Measurements from ENCODE around the gene CADM2. TPM values are rescaled to one million over a fixed set of nuclear protein-coding genes. Genes with fewer than 3 reads are reported as not detected.

Gene CADM2
- total RNA-seq, 1 donor from 2014 or later, result 4.4 TPM

DNA sequence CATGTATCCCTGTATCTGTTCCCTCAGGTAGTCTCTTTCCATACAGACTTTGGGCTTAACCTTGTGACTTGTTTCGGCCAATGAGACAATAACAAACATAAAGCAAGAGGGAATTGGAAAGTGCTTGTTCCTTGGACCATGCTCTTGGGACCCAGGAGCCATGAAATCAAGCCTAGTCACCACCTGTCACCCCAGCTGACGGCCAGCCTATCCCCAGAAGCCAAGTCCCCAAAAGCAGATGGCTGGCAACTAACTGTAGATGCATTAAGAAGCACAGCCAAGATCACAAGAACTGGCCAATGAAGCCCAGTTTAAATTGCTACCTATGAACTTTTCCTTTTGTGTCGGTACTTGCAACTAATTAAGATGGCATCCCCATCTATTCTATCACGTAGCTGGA lies 822.0 kb downstream of the CADM2 start:
- TF ChIP-seq, protein P1, sequence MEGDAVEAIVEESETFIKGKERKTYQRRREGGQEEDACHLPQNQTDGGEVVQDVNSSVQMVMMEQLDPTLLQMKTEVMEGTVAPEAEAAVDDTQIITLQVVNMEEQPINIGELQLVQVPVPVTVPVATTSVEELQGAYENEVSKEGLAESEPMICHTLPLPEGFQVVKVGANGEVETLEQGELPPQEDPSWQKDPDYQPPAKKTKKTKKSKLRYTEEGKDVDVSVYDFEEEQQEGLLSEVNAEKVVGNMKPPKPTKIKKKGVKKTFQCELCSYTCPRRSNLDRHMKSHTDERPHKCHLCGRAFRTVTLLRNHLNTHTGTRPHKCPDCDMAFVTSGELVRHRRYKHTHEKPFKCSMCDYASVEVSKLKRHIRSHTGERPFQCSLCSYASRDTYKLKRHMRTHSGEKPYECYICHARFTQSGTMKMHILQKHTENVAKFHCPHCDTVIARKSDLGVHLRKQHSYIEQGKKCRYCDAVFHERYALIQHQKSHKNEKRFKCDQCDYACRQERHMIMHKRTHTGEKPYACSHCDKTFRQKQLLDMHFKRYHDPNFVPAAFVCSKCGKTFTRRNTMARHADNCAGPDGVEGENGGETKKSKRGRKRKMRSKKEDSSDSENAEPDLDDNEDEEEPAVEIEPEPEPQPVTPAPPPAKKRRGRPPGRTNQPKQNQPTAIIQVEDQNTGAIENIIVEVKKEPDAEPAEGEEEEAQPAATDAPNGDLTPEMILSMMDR (IDR thresholded peaks at IDR 0.05; ENCODE audit: unreplicated experiment), result no peak
- Mint-ChIP-seq H3K9me3 (ENCODE audit: low read depth) (peaks cover 3% of the 10 kb centered on the region), H3K4me3 (ENCODE audit: low read depth) (no peak overlapping the region), H3K4me1 (ENCODE audit: low read depth) (peaks cover 2% of the 10 kb centered on the region), H3K36me3 (ENCODE audit: insufficient read depth) (no peaks in the 10 kb centered on the region), H3K27ac (no peak overlapping the region), H3K27me3 (no peaks in the 10 kb centered on the region)
- no peak for DNase-seq (ENCODE audit: low spot score, unreplicated experiment)

DNA sequence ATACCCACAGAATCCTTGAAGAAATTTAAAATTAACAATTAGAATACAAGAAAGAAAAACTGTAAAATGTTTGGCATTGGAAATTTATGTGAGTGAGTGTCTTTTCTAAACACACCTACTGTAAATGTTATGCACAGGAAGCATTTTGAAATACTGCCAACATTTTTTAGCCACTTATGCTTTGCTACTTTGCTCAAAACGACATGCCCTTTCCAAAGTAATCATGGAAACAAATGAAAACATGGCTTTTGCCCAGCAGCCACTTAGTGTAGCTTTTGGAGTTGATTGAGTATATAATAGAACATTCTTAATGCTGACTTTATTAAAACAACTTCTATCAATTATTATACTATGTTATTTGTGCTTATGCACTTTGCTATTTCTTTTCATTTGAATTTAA lies 823.0 kb downstream of the CADM2 start:
- peaks cover 3% of the 10 kb centered on the region for H3K9me3 Mint-ChIP-seq (ENCODE audit: low read depth)
- no peak for DNase-seq (ENCODE audit: low spot score, unreplicated experiment)
- TF ChIP-seq, protein P1 (IDR thresholded peaks at IDR 0.05; ENCODE audit: unreplicated experiment), result no peak
- H3K27me3 Mint-ChIP-seq, result no peaks in the 10 kb centered on the region
- H3K4me3 Mint-ChIP-seq (ENCODE audit: low read depth), result no peak overlapping the region
- no peaks in the 10 kb centered on the region for H3K36me3 Mint-ChIP-seq (ENCODE audit: insufficient read depth)
- no peak overlapping the region for H3K27ac Mint-ChIP-seq
- H3K4me1 Mint-ChIP-seq (ENCODE audit: low read depth), result peaks cover 2% of the 10 kb centered on the region

- H3K9me3 Mint-ChIP-seq (ENCODE audit: low read depth), result peaks cover 3% of the 10 kb centered on the region
- TF ChIP-seq, protein P1 (IDR thresholded peaks at IDR 0.05; ENCODE audit: unreplicated experiment), result no peak
- H3K27me3 Mint-ChIP-seq, result no peaks in the 10 kb centered on the region
- H3K4me3 Mint-ChIP-seq (ENCODE audit: low read depth), result no peak overlapping the region
- H3K36me3 Mint-ChIP-seq (ENCODE audit: insufficient read depth), result no peaks in the 10 kb centered on the region
- no peak overlapping the region for H3K27ac Mint-ChIP-seq
- no peak for DNase-seq (ENCODE audit: low spot score, unreplicated experiment)
- peaks cover 2% of the 10 kb centered on the region for H3K4me1 Mint-ChIP-seq (ENCODE audit: low read depth)
Measured at GRCh38 chr3:85783291-85783690, 824.5 kb downstream of the CADM2 start.

DNA sequence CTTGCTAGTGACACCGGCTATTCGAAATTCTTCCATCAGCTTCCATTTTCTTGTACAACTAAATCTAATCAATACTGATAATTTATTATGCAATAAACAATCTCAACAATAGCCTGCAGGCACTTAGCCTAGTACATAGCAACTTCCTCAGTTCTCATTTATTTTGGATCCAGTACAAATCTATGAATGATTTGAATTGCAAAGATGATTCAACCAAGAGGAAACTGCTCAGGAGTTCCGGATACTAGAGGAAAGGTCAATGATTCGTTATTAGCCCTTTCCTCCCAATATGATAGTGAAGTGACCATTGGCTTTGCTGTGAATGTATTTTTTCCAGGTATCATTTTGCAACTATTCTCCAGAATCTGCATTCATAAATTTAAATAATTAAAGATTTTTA lies 827.0 kb downstream of the CADM2 start:
- Mint-ChIP-seq H3K9me3 (ENCODE audit: low read depth) (peaks cover 1% of the 10 kb centered on the region), H3K36me3 (ENCODE audit: insufficient read depth) (no peaks in the 10 kb centered on the region), H3K4me3 (ENCODE audit: low read depth) (no peak overlapping the region), H3K27me3 (no peaks in the 10 kb centered on the region), H3K27ac (no peak overlapping the region), H3K4me1 (ENCODE audit: low read depth) (no peaks in the 10 kb centered on the region)
- TF ChIP-seq, protein P1 (IDR thresholded peaks at IDR 0.05; ENCODE audit: unreplicated experiment), result no peak
- no peak for DNase-seq (ENCODE audit: low spot score, unreplicated experiment)

DNA sequence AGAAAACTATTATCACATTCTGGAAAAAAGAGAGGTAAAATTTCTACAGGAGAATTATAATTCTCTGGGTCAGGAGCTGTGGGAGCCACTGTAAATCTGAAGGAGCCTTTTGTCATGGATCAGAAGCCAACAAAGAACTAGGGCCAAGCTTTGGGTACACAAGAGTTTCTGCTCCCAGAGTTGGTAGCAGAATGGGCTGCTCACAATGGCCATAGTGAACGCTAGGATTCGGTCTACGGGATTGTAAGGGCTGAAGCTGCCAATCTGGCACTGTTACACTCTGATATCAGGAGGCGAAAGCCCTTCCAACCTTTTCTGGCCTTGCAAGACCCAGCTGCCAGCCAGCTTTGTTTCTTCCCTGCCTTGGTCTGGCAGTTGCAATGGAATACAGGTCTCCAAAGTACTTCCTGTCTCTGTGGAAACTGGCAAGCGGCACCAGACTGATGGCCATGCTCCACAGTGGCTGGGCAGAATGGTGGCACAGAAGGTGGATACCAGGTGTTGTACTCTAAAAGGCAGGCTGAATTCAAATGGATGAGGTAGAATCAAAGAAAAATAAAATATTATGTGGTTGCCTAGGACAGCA lies 831.7 kb downstream of the CADM2 start:
- Mint-ChIP-seq H3K4me3 (ENCODE audit: low read depth) (no peak overlapping the region), H3K4me1 (ENCODE audit: low read depth) (peaks cover 5% of the 10 kb centered on the region), H3K9me3 (ENCODE audit: low read depth) (no peaks in the 10 kb centered on the region), H3K27ac (no peak overlapping the region), H3K27me3 (no peaks in the 10 kb centered on the region), H3K36me3 (ENCODE audit: insufficient read depth) (no peaks in the 10 kb centered on the region)
- TF ChIP-seq, protein P1 (IDR thresholded peaks at IDR 0.05; ENCODE audit: unreplicated experiment), result no peak
- no peak for DNase-seq (ENCODE audit: low spot score, unreplicated experiment)
